Endodermal cell (in vitro differentiated cells): ENCODE measurements around the gene TLCD3A. TPM values are rescaled to one million over a fixed set of nuclear protein-coding genes. Genes with fewer than 3 reads are reported as not detected.

ENCODE experiments used
- DNase-seq: peaks from one replicate; pipeline ENCODE4 v3.0.0-alpha.2; 2017
- H3K27ac ChIP-seq: 2 replicates; pipeline ENCODE4 v1.5.1; 2013; ENCODE audit warnings: mild to moderate bottlenecking, low read depth, low read length, moderate library complexity
- H3K27me3 ChIP-seq: 2 replicates; pipeline ENCODE4 v1.6.1; 2013; ENCODE audit warnings: mild to moderate bottlenecking, low read length, moderate library complexity; ENCODE audit not compliant: insufficient read depth, control insufficient read depth, poor library complexity, severe bottlenecking
- H3K36me3 ChIP-seq: 2 replicates; pipeline ENCODE4 v1.7.0; 2013; ENCODE audit warnings: mild to moderate bottlenecking, low read length, moderate library complexity; ENCODE audit not compliant: control insufficient read depth, insufficient read depth
- H3K4me1 ChIP-seq: one replicate; pipeline ENCODE4 v1.7.0; 2013; ENCODE audit warnings: low read length; ENCODE audit not compliant: control insufficient read depth, insufficient read depth
- H3K4me3 ChIP-seq: 2 replicates; pipeline ENCODE4 v1.5.1; 2013; ENCODE audit warnings: mild to moderate bottlenecking, low read length, moderate library complexity
- H3K9ac ChIP-seq: 2 replicates; pipeline ENCODE4 v1.6.1; 2013; ENCODE audit warnings: mild to moderate bottlenecking, low read length, moderate library complexity; ENCODE audit not compliant: poor library complexity, severe bottlenecking; ENCODE audit errors: extremely low read depth
- H3K9me3 ChIP-seq: 2 replicates; pipeline ENCODE4 v1.6.1; 2013; ENCODE audit warnings: mild to moderate bottlenecking, low read length, moderate library complexity; ENCODE audit not compliant: control insufficient read depth
- H3K27ac Mint-ChIP-seq: 2 replicates; pipeline ENCODE4 v1.8.0; 2020; ENCODE audit warnings: mixed read lengths
- H3K27me3 Mint-ChIP-seq: 2 replicates; pipeline ENCODE4 v1.8.0; 2021; ENCODE audit warnings: mild to moderate bottlenecking, mixed read lengths; ENCODE audit not compliant: insufficient read depth
- H3K36me3 Mint-ChIP-seq: 2 replicates; pipeline ENCODE4 v1.8.0; 2020; ENCODE audit warnings: low read depth, mixed read lengths
- H3K4me1 Mint-ChIP-seq: 2 replicates; pipeline ENCODE4 v1.8.0; 2020; ENCODE audit warnings: mixed read lengths
- H3K4me3 Mint-ChIP-seq: 2 replicates; pipeline ENCODE4 v1.8.0; 2020; ENCODE audit warnings: mild to moderate bottlenecking, moderate library complexity, mixed read lengths
- H3K9me3 Mint-ChIP-seq: 2 replicates; pipeline ENCODE4 v1.8.0; 2020; ENCODE audit warnings: mild to moderate bottlenecking, mixed read lengths
- CTCF ChIP-seq: fragments of 200-600 bp; sonication (generic); conservative IDR thresholded peaks from 2 replicates; pipeline ENCODE4 v1.5.0; 2021; ENCODE audit warnings: antibody characterized with exemption, mild to moderate bottlenecking
- WGBS, 2 experiments: methylation state at CpG; one replicate each; pipeline versions ENCODE4 v1.1.5 to v1.1.7; 2013; ENCODE audit warnings: missing lambda C conversion rate in 2 of 2, mixed read lengths in 1 of 2; ENCODE audit not compliant: insufficient coverage in 1 of 2, insufficient read length in 1 of 2; 5-methylcytosine and 5-hydroxymethylcytosine counted together
- total RNA-seq, 2 donors: library from RNA; stranded (reverse); fragmentation: NEBNext Ultra II Directional in 1 of 2; extraction: Animal tissue kit (Norgen Biotek cat#: 25700) in 1 of 2; gene quantifications; 2 replicates in 1 of 2; 3 replicates in 1 of 2; pipeline ENCODE4 v1.2.1, GENCODE V29; 2021

TLCD3A gene
- total RNA-seq, 2 donors from 2014 or later = 16.6 to 28.8 TPM

- H3K36me3 ChIP-seq = no peaks in the 10 kb centered on the region
- H3K9ac ChIP-seq = peak overlapping the region; percentile 13
- WGBS, 2 experiments = 35 to 51% methylated on average over 20 of the region's 20 CpGs
- Mint-ChIP-seq H3K36me3 (no peaks in the 10 kb centered on the region), H3K4me1 (peaks cover 9% of the 10 kb centered on the region), H3K9me3 (no peaks in the 10 kb centered on the region), H3K27ac (peak overlapping the region; percentile 76), H3K4me3 (peak overlapping the region; percentile 17), H3K27me3 (peaks cover 48% of the 10 kb centered on the region)
- no peaks in the 10 kb centered on the region for H3K9me3 ChIP-seq
- peak; percentile 85 for DNase-seq
- peak overlapping the region; percentile 8 for H3K4me3 ChIP-seq
- peak; percentile 32 for TF ChIP-seq CTCF
- no peak overlapping the region for H3K27ac ChIP-seq
- peaks cover 5% of the 10 kb centered on the region for H3K27me3 ChIP-seq
- H3K4me1 ChIP-seq = no peaks in the 10 kb centered on the region
These were observed 6.0 kb upstream of the TLCD3A start for GRCh38 chr17:726271-726919.

GRCh38 chr17:728911-729310 is 3.5 kb upstream of the TLCD3A start:
- peaks cover 3% of the 10 kb centered on the region for H3K4me1 ChIP-seq
- Mint-ChIP-seq H3K36me3 (peaks cover 4% of the 10 kb centered on the region), H3K9me3 (no peaks in the 10 kb centered on the region), H3K27ac (no peak overlapping the region), H3K4me3 (no peak overlapping the region), H3K4me1 (peaks cover 17% of the 10 kb centered on the region), H3K27me3 (peaks cover 54% of the 10 kb centered on the region)
- WGBS, 2 experiments = 88 to 100% methylated on average over 4 to 5 of the region's 5 CpGs
- no peak overlapping the region for H3K27ac ChIP-seq
- no peak overlapping the region for H3K9ac ChIP-seq
- H3K36me3 ChIP-seq = peaks cover under 1% of the 10 kb centered on the region
- TF ChIP-seq CTCF = no peak
- peaks cover 7% of the 10 kb centered on the region for H3K27me3 ChIP-seq
- DNase-seq = no peak
- no peaks in the 10 kb centered on the region for H3K9me3 ChIP-seq
- no peak overlapping the region for H3K4me3 ChIP-seq

GRCh38 chr17:731644-732066 is 741 bp upstream of the TLCD3A start:
- H3K4me1 Mint-ChIP-seq = peaks cover 13% of the 10 kb centered on the region
- Histone ChIP-seq H3K36me3 (peaks cover 22% of the 10 kb centered on the region), H3K9me3 (no peaks in the 10 kb centered on the region), H3K27ac (no peak overlapping the region), H3K9ac (no peak overlapping the region), H3K4me3 (peak overlapping the region; percentile 78), H3K27me3 (peaks cover 7% of the 10 kb centered on the region), H3K4me1 (peaks cover 3% of the 10 kb centered on the region)
- H3K9me3 Mint-ChIP-seq = no peaks in the 10 kb centered on the region
- DNase-seq = no peak
- H3K4me3 Mint-ChIP-seq = peak overlapping the region; percentile 81
- peaks cover 16% of the 10 kb centered on the region for H3K36me3 Mint-ChIP-seq
- peaks cover 49% of the 10 kb centered on the region for H3K27me3 Mint-ChIP-seq
- no peak overlapping the region for H3K27ac Mint-ChIP-seq
- no peak for TF ChIP-seq CTCF
- WGBS, 2 experiments = 21 to 30% methylated on average over 5 to 26 of the region's 26 CpGs
